GM12891 (cell line): ENCODE measurements around the gene NUDT8.

Experiments used
- DNase-seq: peaks from one replicate; pipeline ENCODE4 v3.0.0; 2011; ENCODE audit warnings: low spot score; ENCODE audit not compliant: insufficient read length
- FAIRE-seq: peaks from 2 replicates; lab custom pipeline; 2011; peaks lifted over from hg19 to GRCh38; lab: Jason Lieb, UNC
- PAX5 ChIP-seq: IDR thresholded peaks from 2 replicates; pipeline ENCODE4 v1.6.1; 2011; ENCODE audit warnings: low read length, moderate library complexity, mild to moderate bottlenecking; ENCODE audit not compliant: insufficient read depth, severe bottlenecking
- POLR2A ChIP-seq: IDR thresholded peaks from 2 replicates; pipeline ENCODE4 v1.6.1; 2011; ENCODE audit warnings: low read depth, low read length, control low read depth
- POLR2AphosphoS5 ChIP-seq: IDR thresholded peaks from 2 replicates; pipeline ENCODE4 v1.6.1; 2011; ENCODE audit warnings: low read depth, low read length, control low read depth
- POU2F2 ChIP-seq: IDR thresholded peaks from 2 replicates; pipeline ENCODE4 v1.6.1; 2011; ENCODE audit warnings: low read depth, mild to moderate bottlenecking, control low read depth, low read length, moderate library complexity
- SPI1 ChIP-seq: IDR thresholded peaks from 2 replicates; pipeline ENCODE4 v1.6.1; 2011; ENCODE audit warnings: low read depth, low read length, control low read depth
- TAF1 ChIP-seq: IDR thresholded peaks from 2 replicates; pipeline ENCODE4 v1.6.1; 2011; ENCODE audit warnings: low read depth, low read length, control low read depth

The NUDT8 gene

GRCh38 chr11:67657300-67657699 is 27.6 kb upstream of the NUDT8 start:
- TF ChIP-seq POLR2A (no peak), PAX5 (no peak), POU2F2 (no peak), SPI1 (no peak)
- DNase-seq (no peak), FAIRE-seq (no peak)

GRCh38 chr11:67656278-67656922 is 26.7 kb upstream of the NUDT8 start:
- DNase-seq (no peak), FAIRE-seq (peak; percentile 45)
- TF ChIP-seq SPI1 (peak; percentile 88), PAX5 (no peak)

GRCh38 chr11:67654225-67654624 is 24.5 kb upstream of the NUDT8 start:
- TF ChIP-seq PAX5, result no peak
- no peak for TF ChIP-seq POLR2AphosphoS5
- no peak for TF ChIP-seq POLR2A
- DNase-seq (no peak), FAIRE-seq (no peak)

- no peak for FAIRE-seq
- DNase-seq, result no peak
Measured at GRCh38 chr11:67652965-67653845, 23.5 kb upstream of the NUDT8 start.

GRCh38 chr11:67651976-67652781 is 22.4 kb upstream of the NUDT8 start:
- no peak for TF ChIP-seq TAF1
- TF ChIP-seq SPI1, result no peak
- TF ChIP-seq POLR2AphosphoS5, result no peak
- TF ChIP-seq POLR2A, result no peak
- no peak for TF ChIP-seq POU2F2
- no peak for TF ChIP-seq PAX5
- DNase-seq (no peak), FAIRE-seq (no peak)

More at GRCh38 chr11:67652965-67653845, 23.5 kb upstream of the NUDT8 start:
- TF ChIP-seq TAF1, result no peak
- no peak for TF ChIP-seq POLR2A
- TF ChIP-seq POLR2AphosphoS5, result no peak
- TF ChIP-seq PAX5, result no peak
- no peak for TF ChIP-seq SPI1
- no peak for TF ChIP-seq POU2F2

- no peak for TF ChIP-seq SPI1
- TF ChIP-seq POU2F2, result no peak
- no peak for TF ChIP-seq TAF1
- TF ChIP-seq PAX5, result no peak
- no peak for TF ChIP-seq POLR2A
- no peak for TF ChIP-seq POLR2AphosphoS5
- peak; percentile 98 for FAIRE-seq
- no peak for DNase-seq
Measured at GRCh38 chr11:67649634-67650510, 20.1 kb upstream of the NUDT8 start.

GRCh38 chr11:67648796-67649613 is 19.3 kb upstream of the NUDT8 start:
- FAIRE-seq (no peak), DNase-seq (no peak)
- TF ChIP-seq POU2F2 (no peak), SPI1 (peak; percentile 88)

GRCh38 chr11:67648140-67648795 is 18.5 kb upstream of the NUDT8 start:
- FAIRE-seq (peak; percentile 89), DNase-seq (peak; percentile 78)

GRCh38 chr11:67647471-67647870 is 17.7 kb upstream of the NUDT8 start:
- TF ChIP-seq PAX5 (no peak), POLR2A (no peak), SPI1 (no peak), TAF1 (no peak), POU2F2 (no peak), POLR2AphosphoS5 (no peak)
- DNase-seq, result no peak
- FAIRE-seq, result no peak

More at GRCh38 chr11:67648140-67648795, 18.5 kb upstream of the NUDT8 start:
- no peak for TF ChIP-seq POLR2A
- no peak for TF ChIP-seq TAF1
- no peak for TF ChIP-seq PAX5
- no peak for TF ChIP-seq POLR2AphosphoS5
- TF ChIP-seq SPI1, result no peak
- no peak for TF ChIP-seq POU2F2
